ENCODE measurements around the gene LRP1B. TPM values are rescaled to one million over a fixed set of nuclear protein-coding genes. Genes with fewer than 3 reads are reported as not detected.
A peak's percentile ranks its signal among the peaks of the same experiment; 100 is the strongest.

Gene LRP1B
- total and polyA plus RNA-seq, 4 donors = 0.01 to 0.84 (median 0.17) TPM

GRCh38 chr2:140869925-140870324 is 1260.9 kb downstream of the LRP1B start:
- Histone ChIP-seq H3K27ac (ENCODE audit: low read depth in 1 of 2, low read length in 2 of 2) (no peak overlapping the region), H3K4me3 (ENCODE audit: low read depth in 1 of 3, low read length in 3 of 3) (no peak overlapping the region), H3K36me3 (ENCODE audit: control insufficient read depth in 4 of 4, insufficient read depth in 3 of 4, low read depth in 1 of 4, low read length in 3 of 4) (no peaks in the 10 kb centered on the region), H3K9me3 (ENCODE audit: control insufficient read depth in 4 of 4, low read length in 3 of 4) (no peaks in the 10 kb centered on the region), H3K9ac (ENCODE audit: low read depth in 1 of 2, low read length in 2 of 2) (no peak overlapping the region), H3K4me1 (ENCODE audit: control insufficient read depth in 4 of 4, insufficient read depth in 4 of 4, low read length in 3 of 4) (peaks cover 7 to 33% (median 25%) of the 10 kb centered on the region in 4 donors), H3K27me3 (ENCODE audit: control insufficient read depth in 4 of 4, insufficient read depth in 4 of 4, low read length in 3 of 4) (no peaks in the 10 kb centered on the region)
- no peak for DNase-seq (ENCODE audit: low spot score)
- TF ChIP-seq JUND (IDR thresholded peaks at IDR 0.05) = no peak
- peak in 1 of 2 donors; percentile 7 for TF ChIP-seq HNF4A (conservative IDR thresholded peaks at IDR 0.05)
- TF ChIP-seq YY1 (IDR thresholded peaks at IDR 0.05) = no peak
- no peak for TF ChIP-seq GABPA (IDR thresholded peaks at IDR 0.05 in 1 of 2, conservative IDR thresholded peaks at IDR 0.05 in 1 of 2)
- no peak for TF ChIP-seq RAD21 (IDR thresholded peaks at IDR 0.05)
- TF ChIP-seq ZBTB33 (IDR thresholded peaks at IDR 0.05) = no peak
- TF ChIP-seq, protein P1, sequence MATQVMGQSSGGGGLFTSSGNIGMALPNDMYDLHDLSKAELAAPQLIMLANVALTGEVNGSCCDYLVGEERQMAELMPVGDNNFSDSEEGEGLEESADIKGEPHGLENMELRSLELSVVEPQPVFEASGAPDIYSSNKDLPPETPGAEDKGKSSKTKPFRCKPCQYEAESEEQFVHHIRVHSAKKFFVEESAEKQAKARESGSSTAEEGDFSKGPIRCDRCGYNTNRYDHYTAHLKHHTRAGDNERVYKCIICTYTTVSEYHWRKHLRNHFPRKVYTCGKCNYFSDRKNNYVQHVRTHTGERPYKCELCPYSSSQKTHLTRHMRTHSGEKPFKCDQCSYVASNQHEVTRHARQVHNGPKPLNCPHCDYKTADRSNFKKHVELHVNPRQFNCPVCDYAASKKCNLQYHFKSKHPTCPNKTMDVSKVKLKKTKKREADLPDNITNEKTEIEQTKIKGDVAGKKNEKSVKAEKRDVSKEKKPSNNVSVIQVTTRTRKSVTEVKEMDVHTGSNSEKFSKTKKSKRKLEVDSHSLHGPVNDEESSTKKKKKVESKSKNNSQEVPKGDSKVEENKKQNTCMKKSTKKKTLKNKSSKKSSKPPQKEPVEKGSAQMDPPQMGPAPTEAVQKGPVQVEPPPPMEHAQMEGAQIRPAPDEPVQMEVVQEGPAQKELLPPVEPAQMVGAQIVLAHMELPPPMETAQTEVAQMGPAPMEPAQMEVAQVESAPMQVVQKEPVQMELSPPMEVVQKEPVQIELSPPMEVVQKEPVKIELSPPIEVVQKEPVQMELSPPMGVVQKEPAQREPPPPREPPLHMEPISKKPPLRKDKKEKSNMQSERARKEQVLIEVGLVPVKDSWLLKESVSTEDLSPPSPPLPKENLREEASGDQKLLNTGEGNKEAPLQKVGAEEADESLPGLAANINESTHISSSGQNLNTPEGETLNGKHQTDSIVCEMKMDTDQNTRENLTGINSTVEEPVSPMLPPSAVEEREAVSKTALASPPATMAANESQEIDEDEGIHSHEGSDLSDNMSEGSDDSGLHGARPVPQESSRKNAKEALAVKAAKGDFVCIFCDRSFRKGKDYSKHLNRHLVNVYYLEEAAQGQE (IDR thresholded peaks at IDR 0.05) = no peak
- no peak for TF ChIP-seq MAX (IDR thresholded peaks at IDR 0.05)

DNA sequence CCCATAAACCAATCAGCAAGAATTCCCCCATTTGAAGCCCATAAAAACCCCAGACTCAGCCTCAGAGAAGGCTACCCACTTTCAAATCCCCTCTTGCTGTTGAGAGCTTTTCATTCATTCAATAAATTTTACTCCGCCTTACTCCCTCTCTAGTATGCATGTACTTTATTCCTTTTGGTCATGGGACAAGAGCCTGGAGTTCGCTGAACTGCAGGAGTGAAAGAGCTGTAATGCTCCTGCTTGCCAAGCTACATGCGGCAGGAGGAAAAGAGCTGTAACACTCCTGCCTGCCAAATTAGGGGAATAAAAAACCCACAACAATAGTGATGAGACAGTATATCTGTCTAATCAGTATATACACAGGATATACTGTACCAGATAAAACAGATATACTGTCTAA is 1261.7 kb downstream of the LRP1B start:
- Histone ChIP-seq H3K27me3 (ENCODE audit: control insufficient read depth in 4 of 4, insufficient read depth in 4 of 4, low read length in 3 of 4) (no peaks in the 10 kb centered on the region), H3K9me3 (ENCODE audit: control insufficient read depth in 4 of 4, low read length in 3 of 4) (no peaks in the 10 kb centered on the region), H3K9ac (ENCODE audit: low read depth in 1 of 2, low read length in 2 of 2) (no peak overlapping the region), H3K27ac (ENCODE audit: low read depth in 1 of 2, low read length in 2 of 2) (no peak overlapping the region), H3K4me3 (ENCODE audit: low read depth in 1 of 3, low read length in 3 of 3) (no peak overlapping the region), H3K4me1 (ENCODE audit: control insufficient read depth in 4 of 4, insufficient read depth in 4 of 4, low read length in 3 of 4) (peaks cover 7 to 33% (median 25%) of the 10 kb centered on the region in 4 donors), H3K36me3 (ENCODE audit: control insufficient read depth in 4 of 4, insufficient read depth in 3 of 4, low read depth in 1 of 4, low read length in 3 of 4) (no peaks in the 10 kb centered on the region)
- DNase-seq (ENCODE audit: low spot score) = no peak
- 34% methylated on average over 3 of the region's 3 CpGs for WGBS
- TF ChIP-seq FOXA1 (IDR thresholded peaks at IDR 0.05) (no peak), TAF1 (conservative IDR thresholded peaks at IDR 0.05) (no peak), RAD21 (IDR thresholded peaks at IDR 0.05) (no peak), GABPA (IDR thresholded peaks at IDR 0.05 in 1 of 2, conservative IDR thresholded peaks at IDR 0.05 in 1 of 2) (no peak), SP1 (IDR thresholded peaks at IDR 0.05) (no peak), CTCF (IDR thresholded peaks at IDR 0.05; ENCODE audit: low read depth, low read length, missing input control) (no peak), YY1 (IDR thresholded peaks at IDR 0.05) (no peak), EGR1 (IDR thresholded peaks at IDR 0.05; ENCODE audit: low read depth in 2 of 2) (no peak), HNF4A (conservative IDR thresholded peaks at IDR 0.05) (peak; percentile 58 to 63), ZBTB33 (IDR thresholded peaks at IDR 0.05) (no peak), NR2F2 (IDR thresholded peaks at IDR 0.05) (no peak), FOXA2 (IDR thresholded peaks at IDR 0.05) (no peak), ATF3 (IDR thresholded peaks at IDR 0.05) (no peak), MAX (IDR thresholded peaks at IDR 0.05) (peak; percentile 12), RXRA (IDR thresholded peaks at IDR 0.05) (peak; percentile 81 to 93), JUND (IDR thresholded peaks at IDR 0.05) (peak in 1 of 2 donors; percentile 32), HNF4G (IDR thresholded peaks at IDR 0.05) (no peak)
- TF ChIP-seq, protein P1 (IDR thresholded peaks at IDR 0.05) = no peak
